K562 (cell line): ENCODE results near the gene HOXC4. TPM values are rescaled to one million over a fixed set of nuclear protein-coding genes. Genes with fewer than 3 reads are reported as not detected.

Source experiments
- ATAC-seq: fragments of 200-7000 bp; cut with Tn5 transposase; 3 replicates; pipeline ENCODE4 v1.9.1; 2020; ENCODE audit warnings: moderate library complexity
- BruUV-seq: library from RNA; stranded (reverse); fragments of 400-500 nt; replicated peaks from 2 replicates; lab custom pipeline; 2021; lab: Mats Ljungman, UMichigan
- CTCF ChIA-PET: fragments of 300-600 bp; formaldehyde crosslinking; extraction: SDS; loops from one replicate; lab custom pipeline; 2021; ENCODE audit warnings: low intra/inter-chr PET ratio; lab: Yijun Ruan, JAX
- POLR2A ChIA-PET: fragments of 300-600, 350-650 bp; sonication (Branson Sonifier 250); formaldehyde crosslinking; extraction: SDS; loops from one replicate; lab custom pipeline; 2021; ENCODE audit warnings: antibody characterized with exemption, inconsistent platforms; lab: Yijun Ruan, JAX
- DNase-seq, 4 experiments: peaks; one replicate each; pipeline versions ENCODE4 v3.0.0 to v3.0.0-alpha.2; 2011 to 2018; ENCODE audit warnings: low spot score in 3 of 4, mixed read lengths in 3 of 4; ENCODE audit errors: extremely low read depth in 1 of 4
- FAIRE-seq: peaks from 2 replicates; lab custom pipeline; 2011; peaks lifted over from hg19 to GRCh38; lab: Jason Lieb, UNC
- H2AFZ ChIP-seq: 2 replicates; pipeline ENCODE4 v1.6.0; 2011; ENCODE audit warnings: low read depth, low read length, control low read depth, inconsistent platforms
- H3K27ac ChIP-seq: fragments of 200-600 bp; 3 replicates; pipeline ENCODE4 v1.8.0; 2011; ENCODE audit warnings: low read depth, mild to moderate bottlenecking, control low read depth, inconsistent platforms, low read length, moderate library complexity, mixed read lengths; ENCODE audit errors: extremely low read depth
- H3K27me3 ChIP-seq, 2 experiments: fragments of 300-600 bp in 1 of 2; 2 replicates in 1 of 2; 3 replicates in 1 of 2; pipeline versions ENCODE4 v1.6.0 to v1.8.0; 2011; ENCODE audit warnings: inconsistent platforms in 2 of 2, low read length in 2 of 2, mild to moderate bottlenecking in 1 of 2, mixed read lengths in 1 of 2, moderate library complexity in 1 of 2; ENCODE audit not compliant: control insufficient read depth in 2 of 2, insufficient read depth in 2 of 2
- H3K36me3 ChIP-seq: fragments of 300-600 bp; 3 replicates; pipeline ENCODE4 v1.8.0; 2011; ENCODE audit warnings: mild to moderate bottlenecking, low read length, inconsistent platforms; ENCODE audit not compliant: control insufficient read depth, insufficient read depth
- H3K4me1 ChIP-seq, 2 experiments: fragments of 200-600 bp in 1 of 2; replicated peaks in 1 of 2; 2 replicates in 1 of 2; 3 replicates in 1 of 2; pipeline versions ENCODE4 v1.5.1 to v1.8.0; 2011; ENCODE audit warnings: inconsistent platforms in 2 of 2, low read length in 2 of 2, mild to moderate bottlenecking in 1 of 2, mixed read lengths in 1 of 2, moderate library complexity in 1 of 2; ENCODE audit not compliant: control insufficient read depth in 2 of 2, insufficient read depth in 2 of 2
- H3K4me2 ChIP-seq: 2 replicates; pipeline ENCODE4 v1.6.1; 2011; ENCODE audit warnings: low read length, control low read depth, inconsistent platforms, mixed read lengths; ENCODE audit not compliant: insufficient read depth
- H3K4me3 ChIP-seq: fragments of 200-600 bp; sonication (generic), shearing (Covaris generic); 2 replicates; pipeline ENCODE4 v1.5.1; 2016; ENCODE audit warnings: control low read depth, inconsistent platforms
- H3K79me2 ChIP-seq: fragments of 200-600 bp; 3 replicates; pipeline ENCODE4 v1.8.0; 2011; ENCODE audit warnings: low read length, inconsistent platforms; ENCODE audit not compliant: control insufficient read depth, insufficient read depth
- H3K9ac ChIP-seq, 2 experiments: 2 replicates each; pipeline versions ENCODE4 v1.6.0 to v1.6.1; 2011; ENCODE audit warnings: low read depth in 2 of 2, low read length in 2 of 2, control low read depth in 1 of 2, inconsistent platforms in 1 of 2, mild to moderate bottlenecking in 1 of 2, mixed read lengths in 1 of 2; ENCODE audit not compliant: insufficient read depth in 1 of 2
- H3K9me1 ChIP-seq: one replicate; pipeline ENCODE4 v1.6.0; 2011; ENCODE audit warnings: inconsistent platforms, mild to moderate bottlenecking, low read length, moderate library complexity; ENCODE audit not compliant: control insufficient read depth, insufficient read depth
- H3K9me3 ChIP-seq: replicated peaks from 2 replicates; pipeline ENCODE4 v1.5.1; 2011; ENCODE audit warnings: low read depth, low read length, inconsistent platforms; ENCODE audit not compliant: control insufficient read depth, insufficient read depth
- H4K20me1 ChIP-seq: replicated peaks from 2 replicates; pipeline ENCODE4 v1.6.1; 2011; ENCODE audit warnings: low read length, inconsistent platforms, mixed read lengths; ENCODE audit not compliant: control insufficient read depth, insufficient read depth
- ARHGAP35 ChIP-seq: fragments of 450-650 bp; IDR thresholded peaks from 2 replicates; pipeline ENCODE4 v1.6.1; 2018; ENCODE audit not compliant: partially characterized antibody
- NFXL1 ChIP-seq: fragments of 450-650 bp; formaldehyde crosslinking; IDR thresholded peaks from 2 replicates; pipeline ENCODE4 v1.4.0; 2021; ENCODE audit warnings: mild to moderate bottlenecking
- USF1 ChIP-seq: sonication (generic); formaldehyde crosslinking; IDR thresholded peaks from 2 replicates; pipeline ENCODE4 v1.9.0; 2022; ENCODE audit warnings: mild to moderate bottlenecking, missing genetic modification reagents
- ZSCAN29 ChIP-seq: fragments of 450-650 bp; IDR thresholded peaks from 2 replicates; pipeline ENCODE4 v1.6.1; 2017
- WGBS: fragments of 100-300 bp; shearing (Covaris generic); methylation state at CpG from one replicate; pipeline ENCODE4 v1.1.6; 2016; ENCODE audit warnings: low coverage, mixed read lengths; ENCODE audit not compliant: insufficient coverage; ENCODE audit errors: missing lambda C conversion rate; 5-methylcytosine and 5-hydroxymethylcytosine counted together
- in situ Hi-C: fragments of 300-500 bp; cut with MboI; formaldehyde crosslinking; loops from 4 replicates; pipeline ENCODE4 v1.15.0; 2018; ENCODE audit warnings: inconsistent platforms, mixed read lengths
- intact Hi-C: fragments of 100-400 bp; cut with micrococcal nuclease; formaldehyde crosslinking; loops from 2 replicates; pipeline ENCODE4 v1.14.2; 2022
- polyA plus RNA-seq, 8 experiments: library from polyadenylated mRNA; depleted of rRNA in 4 of 8; stranded (reverse) in 5 of 8; unstranded in 3 of 8; fragments of >200 nt; fragmentation: Nextera tagmentation in 2 of 8; fragmentation: Illumina TruSeq in 1 of 8; extraction: Ambion mirVana in 2 of 8; extraction: Trizol in 1 of 8; gene quantifications; 2 replicates each; pipeline versions ENCODE4 v1.2.1 to v1.2.3, GENCODE V29; 2011 to 2014; ENCODE audit warnings: inconsistent platforms in 1 of 8, missing spikeins in 1 of 8
- total RNA-seq, 7 experiments: library from RNA; depleted of rRNA in 6 of 7; stranded (reverse); fragments of >200 nt in 6 of 7; fragmentation: Illumina TruSeq in 2 of 7; extraction: Trizol in 2 of 7; gene quantifications; 2 replicates each; pipeline versions ENCODE4 v1.2.1 to v1.2.3, GENCODE V29; 2011 to 2021; ENCODE audit warnings: low replicate concordance in 1 of 7
- TF ChIP-seq, protein P1 (sequence below), 2 experiments: IDR thresholded peaks; 2 replicates each; pipeline ENCODE4 v1.6.1; 2011; ENCODE audit warnings: borderline replicate concordance in 1 of 2, control low read depth in 1 of 2, low read depth in 1 of 2, low read length in 1 of 2, mild to moderate bottlenecking in 1 of 2, mixed read lengths in 1 of 2, moderate library complexity in 1 of 2; ENCODE audit not compliant: insufficient read depth in 1 of 2, insufficient read length in 1 of 2, poor library complexity in 1 of 2, severe bottlenecking in 1 of 2; ENCODE audit errors: extremely low read depth in 1 of 2
- TF ChIP-seq, protein P2 (sequence below): sonication (generic); formaldehyde crosslinking; IDR thresholded peaks from 2 replicates; pipeline ENCODE4 v1.8.1; 2023; ENCODE audit warnings: mild to moderate bottlenecking, missing genetic modification reagents
- TF ChIP-seq, protein P3 (sequence below), 2 experiments: fragments of 450-650 bp; IDR thresholded peaks; 2 replicates each; pipeline ENCODE4 v1.6.1; 2016

HOXC4 gene
- total and polyA plus RNA-seq, 9 of the 15 experiments (the other 6 are each of a cell fraction or from before 2014, with no cell fraction given) = 0.06 to 1.5 (median 0.44) TPM; not detected in 1

DNA sequence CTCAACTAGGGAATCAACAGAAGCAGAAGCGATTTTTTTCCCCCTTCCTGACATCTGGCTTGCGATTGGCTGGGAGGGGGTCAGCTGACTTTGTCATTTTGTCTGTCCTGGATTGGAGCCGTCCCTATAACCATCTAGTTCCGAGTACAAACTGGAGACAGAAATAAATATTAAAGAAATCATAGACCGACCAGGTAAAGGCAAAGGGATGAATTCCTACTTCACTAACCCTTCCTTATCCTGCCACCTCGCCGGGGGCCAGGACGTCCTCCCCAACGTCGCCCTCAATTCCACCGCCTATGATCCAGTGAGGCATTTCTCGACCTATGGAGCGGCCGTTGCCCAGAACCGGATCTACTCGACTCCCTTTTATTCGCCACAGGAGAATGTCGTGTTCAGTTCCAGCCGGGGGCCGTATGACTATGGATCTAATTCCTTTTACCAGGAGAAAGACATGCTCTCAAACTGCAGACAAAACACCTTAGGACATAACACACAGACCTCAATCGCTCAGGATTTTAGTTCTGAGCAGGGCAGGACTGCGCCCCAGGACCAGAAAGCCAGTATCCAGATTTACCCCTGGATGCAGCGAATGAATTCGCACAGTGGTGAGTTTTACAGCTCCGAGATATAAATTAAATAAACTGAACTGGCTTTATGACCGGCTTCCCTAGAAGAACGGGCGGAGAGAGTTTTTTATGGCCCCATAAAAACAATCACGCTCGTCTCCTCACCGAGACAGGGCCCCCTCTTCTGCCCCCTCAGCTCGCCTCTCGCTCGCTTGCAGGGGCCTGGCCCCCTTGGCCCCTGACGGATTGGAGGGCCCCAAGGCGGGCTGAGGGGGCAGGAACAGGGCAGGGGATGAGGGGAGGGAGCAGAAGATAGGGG lies 25.1 kb upstream of the HOXC4 start, which contains the start of gene HOXC6 (continued):
- TF ChIP-seq, protein P1, sequence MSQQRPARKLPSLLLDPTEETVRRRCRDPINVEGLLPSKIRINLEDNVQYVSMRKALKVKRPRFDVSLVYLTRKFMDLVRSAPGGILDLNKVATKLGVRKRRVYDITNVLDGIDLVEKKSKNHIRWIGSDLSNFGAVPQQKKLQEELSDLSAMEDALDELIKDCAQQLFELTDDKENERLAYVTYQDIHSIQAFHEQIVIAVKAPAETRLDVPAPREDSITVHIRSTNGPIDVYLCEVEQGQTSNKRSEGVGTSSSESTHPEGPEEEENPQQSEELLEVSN (IDR thresholded peaks at IDR 0.05; ENCODE audit: borderline replicate concordance in 1 of 2, extremely low read depth in 1 of 2, insufficient read depth in 1 of 2, insufficient read length in 1 of 2, low read depth in 1 of 2, low read length in 1 of 2, poor library complexity in 1 of 2, severe bottlenecking in 1 of 2) = peak in 1 of 2 experiments; percentile 61
- peak; percentile 79 for TF ChIP-seq USF1 (CRISPR knock-in tag)
- 0 out of 2 replicates have a peak, but pooled peaks have one; percentile 46 for TF ChIP-seq ZSCAN29
- TF ChIP-seq, all 486 proteins: peak for 10

- no peak overlapping the region for H2AFZ ChIP-seq
- H3K9ac ChIP-seq = no peak overlapping the region
- H3K9me1 ChIP-seq = no peaks in the 10 kb centered on the region
- no peaks in the 10 kb centered on the region for H4K20me1 ChIP-seq
- in situ Hi-C loops (loop anchor here (10.0 kb wide), 1 partner anchor 165 kb away; no protein-coding TSS in a partner anchor), intact Hi-C loops (no loop called here)
- H3K36me3 ChIP-seq = peaks cover 2% of the 10 kb centered on the region; the same call in 1 of the 3 replicates
- no peaks in the 10 kb centered on the region for H3K79me2 ChIP-seq
- no peak for FAIRE-seq
- H3K9me3 ChIP-seq = no peaks in the 10 kb centered on the region
- ATAC-seq = no peak
- TF ChIP-seq ARHGAP35 = no peak
- TF ChIP-seq, protein P2, sequence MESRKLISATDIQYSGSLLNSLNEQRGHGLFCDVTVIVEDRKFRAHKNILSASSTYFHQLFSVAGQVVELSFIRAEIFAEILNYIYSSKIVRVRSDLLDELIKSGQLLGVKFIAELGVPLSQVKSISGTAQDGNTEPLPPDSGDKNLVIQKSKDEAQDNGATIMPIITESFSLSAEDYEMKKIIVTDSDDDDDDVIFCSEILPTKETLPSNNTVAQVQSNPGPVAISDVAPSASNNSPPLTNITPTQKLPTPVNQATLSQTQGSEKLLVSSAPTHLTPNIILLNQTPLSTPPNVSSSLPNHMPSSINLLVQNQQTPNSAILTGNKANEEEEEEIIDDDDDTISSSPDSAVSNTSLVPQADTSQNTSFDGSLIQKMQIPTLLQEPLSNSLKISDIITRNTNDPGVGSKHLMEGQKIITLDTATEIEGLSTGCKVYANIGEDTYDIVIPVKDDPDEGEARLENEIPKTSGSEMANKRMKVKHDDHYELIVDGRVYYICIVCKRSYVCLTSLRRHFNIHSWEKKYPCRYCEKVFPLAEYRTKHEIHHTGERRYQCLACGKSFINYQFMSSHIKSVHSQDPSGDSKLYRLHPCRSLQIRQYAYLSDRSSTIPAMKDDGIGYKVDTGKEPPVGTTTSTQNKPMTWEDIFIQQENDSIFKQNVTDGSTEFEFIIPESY (CRISPR knock-in tag) = peak; percentile 87
- TF ChIP-seq, protein P3, sequence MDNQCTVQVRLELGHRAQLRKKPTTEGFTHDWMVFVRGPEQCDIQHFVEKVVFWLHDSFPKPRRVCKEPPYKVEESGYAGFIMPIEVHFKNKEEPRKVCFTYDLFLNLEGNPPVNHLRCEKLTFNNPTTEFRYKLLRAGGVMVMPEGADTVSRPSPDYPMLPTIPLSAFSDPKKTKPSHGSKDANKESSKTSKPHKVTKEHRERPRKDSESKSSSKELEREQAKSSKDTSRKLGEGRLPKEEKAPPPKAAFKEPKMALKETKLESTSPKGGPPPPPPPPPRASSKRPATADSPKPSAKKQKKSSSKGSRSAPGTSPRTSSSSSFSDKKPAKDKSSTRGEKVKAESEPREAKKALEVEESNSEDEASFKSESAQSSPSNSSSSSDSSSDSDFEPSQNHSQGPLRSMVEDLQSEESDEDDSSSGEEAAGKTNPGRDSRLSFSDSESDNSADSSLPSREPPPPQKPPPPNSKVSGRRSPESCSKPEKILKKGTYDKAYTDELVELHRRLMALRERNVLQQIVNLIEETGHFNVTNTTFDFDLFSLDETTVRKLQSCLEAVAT (IDR thresholded peaks at IDR 0.05) = 0 out of 4 replicates have a peak, but pooled peaks of 1 of the 2 experiments have one; percentile 20
- no peak for TF ChIP-seq NFXL1 (CRISPR knock-in tag)
- no peak for DNase-seq
- ChIA-PET CTCF (no interaction called here), POLR2A (interaction anchor here (0.6 to 1.0 kb wide), 2 partner anchors 9 to 675 kb away, joined by 3 read pairs; no protein-coding TSS in a partner anchor)
- peaks cover 3 to 25% of the 10 kb centered on the region in 2 experiments; a peak in 3 of 5 replicates for H3K4me1 ChIP-seq
- 83% methylated on average over 29 of the region's 53 CpGs for WGBS
- H3K4me3 ChIP-seq = no peak overlapping the region
- no peak overlapping the region for H3K4me2 ChIP-seq
- no peak overlapping the region for H3K27ac ChIP-seq
- H3K27me3 ChIP-seq = no peaks in the 10 kb centered on the region
- no TSS peak for BruUV-seq
These were observed 23.9 kb upstream of the HOXC4 start for GRCh38 chr12:54029529-54030441.
